H9 (cell line): ENCODE results near the gene MAPK6. TPM values are rescaled to one million over a fixed set of nuclear protein-coding genes. Genes with fewer than 3 reads are reported as not detected.

ENCODE experiments used
- DNase-seq: peaks from one replicate; pipeline ENCODE4 v3.0.0-alpha.2; 2017
- H2AFZ ChIP-seq: one replicate; pipeline ENCODE4 v1.6.1; 2013; ENCODE audit warnings: mild to moderate bottlenecking, low read length, control low read depth, moderate library complexity
- H2AK5ac ChIP-seq: 2 replicates; pipeline ENCODE4 v1.6.1; 2013; ENCODE audit warnings: low read length, control low read depth, mixed read lengths; ENCODE audit not compliant: insufficient read length
- H2BK120ac ChIP-seq: one replicate; pipeline ENCODE4 v1.6.1; 2013; ENCODE audit warnings: low read depth, mild to moderate bottlenecking, low read length, control low read depth, inconsistent platforms; ENCODE audit not compliant: poor library complexity, severe bottlenecking
- H2BK12ac ChIP-seq: 2 replicates; pipeline ENCODE4 v1.6.1; 2013; ENCODE audit warnings: low read length, control low read depth, mixed read lengths, low read depth; ENCODE audit not compliant: insufficient read length
- H2BK15ac ChIP-seq: 2 replicates; pipeline ENCODE4 v1.6.1; 2013; ENCODE audit warnings: low read depth, low read length, control low read depth
- H2BK20ac ChIP-seq: one replicate; pipeline ENCODE4 v1.6.1; 2013; ENCODE audit warnings: low read depth, mild to moderate bottlenecking, low read length, control low read depth, inconsistent platforms; ENCODE audit not compliant: poor library complexity, severe bottlenecking
- H2BK5ac ChIP-seq: 2 replicates; pipeline ENCODE4 v1.6.1; 2013; ENCODE audit warnings: low read length, control low read depth, mixed read lengths; ENCODE audit not compliant: insufficient read length
- H3K14ac ChIP-seq: 2 replicates; pipeline ENCODE4 v1.6.1; 2013; ENCODE audit warnings: low read length, control low read depth; ENCODE audit not compliant: insufficient read depth
- H3K18ac ChIP-seq: 2 replicates; pipeline ENCODE4 v1.6.1; 2013; ENCODE audit warnings: low read depth, mild to moderate bottlenecking, mixed read lengths, low read length, control low read depth; ENCODE audit not compliant: insufficient read length
- H3K23ac ChIP-seq: 2 replicates; pipeline ENCODE4 v1.6.1; 2013; ENCODE audit warnings: low read length, control low read depth, mixed read lengths, low read depth; ENCODE audit not compliant: insufficient read length
- H3K23me2 ChIP-seq: 2 replicates; pipeline ENCODE4 v1.6.1; 2013; ENCODE audit warnings: low read depth, mild to moderate bottlenecking, mixed read lengths, low read length, control low read depth; ENCODE audit not compliant: insufficient read length, poor library complexity, severe bottlenecking
- H3K27ac ChIP-seq: 2 replicates; pipeline ENCODE4 v1.5.1; 2013; ENCODE audit warnings: low read length, control low read depth, mixed read lengths, low read depth; ENCODE audit not compliant: insufficient read length
- H3K27me3 ChIP-seq: 2 replicates; pipeline ENCODE4 v1.6.1; 2013; ENCODE audit warnings: low read length, control low read depth, inconsistent platforms; ENCODE audit not compliant: insufficient read depth
- H3K4ac ChIP-seq: 2 replicates; pipeline ENCODE4 v1.6.1; 2013; ENCODE audit warnings: low read depth, mild to moderate bottlenecking, control low read depth, inconsistent platforms, low read length, moderate library complexity
- H3K4me1 ChIP-seq: 2 replicates; pipeline ENCODE4 v1.6.1; 2013; ENCODE audit warnings: low read length, control low read depth, inconsistent platforms; ENCODE audit not compliant: insufficient read depth
- H3K4me2 ChIP-seq: 2 replicates; pipeline ENCODE4 v1.6.1; 2013; ENCODE audit warnings: low read length, control low read depth, mixed read lengths; ENCODE audit not compliant: insufficient read length, insufficient read depth
- H3K56ac ChIP-seq: 2 replicates; pipeline ENCODE4 v1.6.1; 2013; ENCODE audit warnings: low read depth, mild to moderate bottlenecking, mixed read lengths, low read length, control low read depth; ENCODE audit not compliant: insufficient read length
- H3K79me1 ChIP-seq: 2 replicates; pipeline ENCODE4 v1.6.1; 2013; ENCODE audit warnings: low read depth, mild to moderate bottlenecking, moderate library complexity, low read length, control low read depth, inconsistent platforms; ENCODE audit not compliant: insufficient read depth, poor library complexity, severe bottlenecking
- H3K79me2 ChIP-seq: 2 replicates; pipeline ENCODE4 v1.6.1; 2013; ENCODE audit warnings: low read length, control low read depth, inconsistent platforms; ENCODE audit not compliant: insufficient read depth
- H3K9ac ChIP-seq: 2 replicates; pipeline ENCODE4 v1.6.1; 2013; ENCODE audit warnings: low read length, control low read depth, mixed read lengths; ENCODE audit not compliant: insufficient read length; ENCODE audit errors: extremely low read depth
- H3K9me3 ChIP-seq: one replicate; pipeline ENCODE4 v1.6.1; 2013; ENCODE audit warnings: low read depth, low read length, inconsistent platforms; ENCODE audit not compliant: control insufficient read depth
- H3T11ph ChIP-seq: one replicate; pipeline ENCODE4 v1.6.1; 2013; ENCODE audit warnings: mild to moderate bottlenecking, low read length, control low read depth, inconsistent platforms
- H4K20me1 ChIP-seq: one replicate; pipeline ENCODE4 v1.6.1; 2013; ENCODE audit not compliant: control insufficient read depth, insufficient read length, insufficient read depth
- H4K5ac ChIP-seq: 2 replicates; pipeline ENCODE4 v1.6.1; 2013; ENCODE audit warnings: low read depth, mild to moderate bottlenecking, mixed read lengths, low read length, control low read depth; ENCODE audit not compliant: insufficient read length
- H4K8ac ChIP-seq: replicated peaks from 2 replicates; pipeline ENCODE4 v1.6.1; 2013; ENCODE audit warnings: low read length, control low read depth, mixed read lengths, low read depth; ENCODE audit not compliant: insufficient read length
- H4K91ac ChIP-seq: 2 replicates; pipeline ENCODE4 v1.6.1; 2013; ENCODE audit warnings: low read depth, mild to moderate bottlenecking, moderate library complexity, mixed read lengths, low read length, control low read depth; ENCODE audit not compliant: insufficient read length
- H3K27ac Mint-ChIP-seq, 3 experiments: 2 replicates in 2 of 3; 3 replicates in 1 of 3; pipeline ENCODE4 v1.8.0; 2020 to 2021; ENCODE audit warnings: mixed read lengths in 3 of 3, mild to moderate bottlenecking in 1 of 3, moderate library complexity in 1 of 3
- H3K27me3 Mint-ChIP-seq: 2 replicates; pipeline ENCODE4 v1.8.0; 2021; ENCODE audit warnings: low read depth, mild to moderate bottlenecking, moderate library complexity, mixed read lengths
- H3K36me3 Mint-ChIP-seq, 3 experiments: 2 replicates in 2 of 3; 3 replicates in 1 of 3; pipeline ENCODE4 v1.8.0; 2020 to 2021; ENCODE audit warnings: low read depth in 3 of 3, mixed read lengths in 3 of 3; ENCODE audit not compliant: insufficient read depth in 1 of 3
- H3K4me1 Mint-ChIP-seq, 2 experiments: 2 replicates each; pipeline ENCODE4 v1.8.0; 2020; ENCODE audit warnings: mixed read lengths in 2 of 2
- H3K4me3 Mint-ChIP-seq, 2 experiments: 2 replicates in 1 of 2; 3 replicates in 1 of 2; pipeline ENCODE4 v1.8.0; 2020 to 2021; ENCODE audit warnings: mild to moderate bottlenecking in 2 of 2, mixed read lengths in 2 of 2, moderate library complexity in 1 of 2
- H3K9me3 Mint-ChIP-seq, 2 experiments: 2 replicates in 1 of 2; 3 replicates in 1 of 2; pipeline ENCODE4 v1.8.0; 2020; ENCODE audit warnings: mild to moderate bottlenecking in 2 of 2, mixed read lengths in 2 of 2, moderate library complexity in 1 of 2
- WGBS: extraction: QIAGEN DNeasy Blood & Tissue Kit; methylation state at CpG from one replicate; pipeline ENCODE4 v1.1.7; 2013; ENCODE audit warnings: missing lambda C conversion rate, low lambda C conversion rate, mixed read lengths; ENCODE audit not compliant: insufficient read length; ENCODE audit errors: extremely low coverage; 5-methylcytosine and 5-hydroxymethylcytosine counted together
- total RNA-seq: library from RNA; stranded (reverse); gene quantifications from 2 replicates; pipeline ENCODE4 v1.2.1, GENCODE V29; 2021
- TF ChIP-seq, protein P1 (sequence below): fragments of 200-600 bp; sonication (generic); conservative IDR thresholded peaks from 3 replicates; pipeline ENCODE4 v1.8.0; 2021; ENCODE audit warnings: antibody characterized with exemption, mild to moderate bottlenecking

Gene MAPK6
- total RNA-seq, 1 experiment from 2014 or later = 88.6 TPM

DNA sequence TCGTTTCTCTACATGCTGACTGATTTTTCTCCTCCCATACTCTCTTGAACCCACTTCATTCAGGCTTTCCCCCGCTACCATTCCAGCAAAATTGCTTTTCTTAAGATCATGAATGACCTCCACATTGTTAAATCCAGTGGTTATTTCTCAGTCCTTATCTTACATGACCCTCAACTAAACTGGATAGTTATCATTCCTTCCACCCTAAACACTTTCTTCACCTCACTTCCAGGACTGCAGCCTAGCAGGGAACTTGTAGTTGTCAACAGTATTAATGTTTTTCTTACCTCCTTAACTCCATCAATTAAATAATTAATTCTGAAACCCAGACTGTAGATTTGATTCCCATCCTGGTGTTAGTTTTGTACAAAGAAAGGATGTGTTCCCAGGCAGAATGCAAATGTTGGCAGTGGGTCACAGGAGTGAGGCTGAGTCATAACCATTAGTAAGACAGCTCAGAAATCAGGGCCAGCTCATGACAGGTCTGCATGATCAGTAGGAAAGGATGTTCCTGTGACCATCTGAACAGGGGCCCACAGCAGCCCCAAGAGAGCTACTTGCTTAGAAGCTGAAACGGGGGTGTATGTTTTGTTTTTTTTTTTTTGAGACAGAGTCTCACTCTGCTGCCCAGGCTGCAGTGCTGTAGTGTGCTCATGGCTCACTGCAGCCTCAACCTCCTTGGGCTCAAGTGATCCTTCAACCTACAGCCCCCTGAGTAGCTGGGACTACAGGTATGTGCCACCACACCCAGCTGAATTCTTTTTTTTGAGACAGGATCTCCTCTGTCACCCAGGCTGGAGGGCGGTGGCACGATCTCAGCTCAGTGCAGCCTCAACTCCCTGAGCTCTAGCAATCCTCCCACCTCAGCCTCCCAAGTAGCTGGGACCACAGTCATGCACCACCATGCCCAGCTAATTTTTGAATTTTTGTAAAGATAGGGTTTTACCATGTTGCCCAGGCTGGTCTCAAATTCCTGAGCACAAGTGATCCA is 84.5 kb downstream of the MAPK6 start:
- H3K18ac ChIP-seq = no peak overlapping the region
- H2BK5ac ChIP-seq = no peak overlapping the region
- H4K5ac ChIP-seq = no peak overlapping the region
- no peaks in the 10 kb centered on the region for H3K9me3 ChIP-seq
- H3K4me2 ChIP-seq = no peak overlapping the region
- no peak overlapping the region for H2BK15ac ChIP-seq
- H4K8ac ChIP-seq = no peak overlapping the region
- Mint-ChIP-seq H3K27me3 (no peaks in the 10 kb centered on the region), H3K4me3 (no peak overlapping the region), H3K4me1 (peaks cover 0 to 3% of the 10 kb centered on the region in 2 experiments; a peak in 1 of 4 replicates), H3K27ac (no peak overlapping the region), H3K36me3 (no peaks in the 10 kb centered on the region), H3K9me3 (no peaks in the 10 kb centered on the region)
- no peak overlapping the region for H3K27ac ChIP-seq
- H3K79me2 ChIP-seq = no peaks in the 10 kb centered on the region
- no peak overlapping the region for H3K4ac ChIP-seq
- no peak overlapping the region for H2BK20ac ChIP-seq
- no peaks in the 10 kb centered on the region for H4K20me1 ChIP-seq
- H3K4me1 ChIP-seq = no peaks in the 10 kb centered on the region
- no peaks in the 10 kb centered on the region for H3K23me2 ChIP-seq
- TF ChIP-seq, protein P1, sequence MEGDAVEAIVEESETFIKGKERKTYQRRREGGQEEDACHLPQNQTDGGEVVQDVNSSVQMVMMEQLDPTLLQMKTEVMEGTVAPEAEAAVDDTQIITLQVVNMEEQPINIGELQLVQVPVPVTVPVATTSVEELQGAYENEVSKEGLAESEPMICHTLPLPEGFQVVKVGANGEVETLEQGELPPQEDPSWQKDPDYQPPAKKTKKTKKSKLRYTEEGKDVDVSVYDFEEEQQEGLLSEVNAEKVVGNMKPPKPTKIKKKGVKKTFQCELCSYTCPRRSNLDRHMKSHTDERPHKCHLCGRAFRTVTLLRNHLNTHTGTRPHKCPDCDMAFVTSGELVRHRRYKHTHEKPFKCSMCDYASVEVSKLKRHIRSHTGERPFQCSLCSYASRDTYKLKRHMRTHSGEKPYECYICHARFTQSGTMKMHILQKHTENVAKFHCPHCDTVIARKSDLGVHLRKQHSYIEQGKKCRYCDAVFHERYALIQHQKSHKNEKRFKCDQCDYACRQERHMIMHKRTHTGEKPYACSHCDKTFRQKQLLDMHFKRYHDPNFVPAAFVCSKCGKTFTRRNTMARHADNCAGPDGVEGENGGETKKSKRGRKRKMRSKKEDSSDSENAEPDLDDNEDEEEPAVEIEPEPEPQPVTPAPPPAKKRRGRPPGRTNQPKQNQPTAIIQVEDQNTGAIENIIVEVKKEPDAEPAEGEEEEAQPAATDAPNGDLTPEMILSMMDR = no peak
- no peak for DNase-seq
- no CpG with 5 or more reads among the region's 5 CpGs for WGBS
- H2AFZ ChIP-seq = no peak overlapping the region
- no peak overlapping the region for H3T11ph ChIP-seq
- no peaks in the 10 kb centered on the region for H3K79me1 ChIP-seq
- no peak overlapping the region for H3K56ac ChIP-seq
- no peak overlapping the region for H2BK12ac ChIP-seq
- no peak overlapping the region for H3K14ac ChIP-seq
- no peak overlapping the region for H2BK120ac ChIP-seq
- no peak overlapping the region for H3K23ac ChIP-seq
- no peaks in the 10 kb centered on the region for H3K27me3 ChIP-seq
- H2AK5ac ChIP-seq = no peak overlapping the region
- H4K91ac ChIP-seq = no peak overlapping the region
- H3K9ac ChIP-seq = no peak overlapping the region
